ENCODE measurements around the gene LINS1. TPM values are rescaled to one million over a fixed set of nuclear protein-coding genes. Genes with fewer than 3 reads are reported as not detected.

LINS1 gene
- total RNA-seq, 6 experiments from 2014 or later, result 4.5 to 8.6 (median 5.1) TPM

DNA sequence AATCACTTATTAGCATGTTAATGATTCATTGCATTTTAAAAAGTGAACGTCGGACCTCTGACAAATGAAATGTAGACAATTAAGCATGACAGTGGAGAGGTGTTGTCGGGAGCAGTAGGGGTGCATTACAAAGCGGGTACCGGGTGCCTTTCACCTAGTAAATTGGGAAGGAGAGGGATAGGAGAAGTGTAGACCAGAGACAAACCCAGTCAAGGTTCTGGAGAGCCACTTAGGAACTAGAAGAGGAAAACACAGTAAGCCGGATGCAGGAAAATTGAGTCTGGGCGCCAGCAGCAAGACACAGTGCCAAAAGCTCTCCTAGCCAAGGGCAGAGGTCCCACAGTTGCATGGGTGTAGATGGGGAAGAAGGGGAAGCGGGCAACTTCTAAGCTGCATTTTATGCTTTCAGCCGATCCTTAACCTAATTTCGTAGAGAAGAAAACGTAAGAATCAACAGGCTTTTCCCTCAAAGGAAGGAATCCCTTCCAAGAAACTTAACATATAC is 70.1 kb downstream of the LINS1 start:
- Histone ChIP-seq H3K9me3 (no peaks in the 10 kb centered on the region), H3K27me3 (no peaks in the 10 kb centered on the region), H3K4me3 (no peak overlapping the region), H3K4me1 (no peaks in the 10 kb centered on the region), H3K36me3 (no peaks in the 10 kb centered on the region), H3K27ac (no peak overlapping the region)
- DNase-seq, result no peak
- 64% methylated on average over 11 of the region's 11 CpGs for WGBS (ENCODE audit: insufficient coverage, low coverage, low lambda C conversion rate, missing lambda C conversion rate)
- TF ChIP-seq POLR2A (IDR thresholded peaks at IDR 0.05) (no peak), CTCF (IDR thresholded peaks at IDR 0.05) (no peak)
- intact Hi-C loops (cut with DNase I), result no loop called here
- ATAC-seq, result no peak

DNA sequence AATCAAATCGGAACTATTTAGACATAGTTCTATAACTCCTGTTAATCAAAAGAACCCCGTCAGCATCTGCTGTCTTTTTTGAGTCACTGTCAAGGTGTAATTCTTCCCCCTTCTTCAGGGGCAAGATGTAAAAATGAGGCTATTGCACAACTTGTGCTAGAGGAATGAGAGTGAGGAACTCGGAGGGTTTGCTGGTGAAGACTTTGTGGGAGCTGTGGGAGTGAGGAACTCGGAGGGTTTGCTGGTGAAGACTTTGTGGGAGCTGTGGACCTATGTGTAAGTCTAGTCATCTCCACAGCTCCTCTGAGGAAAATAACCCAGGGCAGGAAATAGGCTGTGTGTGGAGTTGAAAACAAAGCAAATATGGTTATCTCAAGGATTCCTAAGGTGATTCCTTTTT is 70.8 kb downstream of the LINS1 start:
- 68% methylated on average over 4 of the region's 4 CpGs for WGBS (ENCODE audit: insufficient coverage, low coverage, low lambda C conversion rate, missing lambda C conversion rate)
- no peak for TF ChIP-seq CTCF (IDR thresholded peaks at IDR 0.05)
- no peak for TF ChIP-seq POLR2A (IDR thresholded peaks at IDR 0.05)
- Histone ChIP-seq H3K36me3 (no peaks in the 10 kb centered on the region), H3K9me3 (no peaks in the 10 kb centered on the region), H3K27ac (no peak overlapping the region), H3K4me1 (no peaks in the 10 kb centered on the region), H3K4me3 (no peak overlapping the region), H3K27me3 (no peaks in the 10 kb centered on the region)
- ATAC-seq (no peak), DNase-seq (no peak)
- intact Hi-C loops (cut with DNase I), result no loop called here

DNA sequence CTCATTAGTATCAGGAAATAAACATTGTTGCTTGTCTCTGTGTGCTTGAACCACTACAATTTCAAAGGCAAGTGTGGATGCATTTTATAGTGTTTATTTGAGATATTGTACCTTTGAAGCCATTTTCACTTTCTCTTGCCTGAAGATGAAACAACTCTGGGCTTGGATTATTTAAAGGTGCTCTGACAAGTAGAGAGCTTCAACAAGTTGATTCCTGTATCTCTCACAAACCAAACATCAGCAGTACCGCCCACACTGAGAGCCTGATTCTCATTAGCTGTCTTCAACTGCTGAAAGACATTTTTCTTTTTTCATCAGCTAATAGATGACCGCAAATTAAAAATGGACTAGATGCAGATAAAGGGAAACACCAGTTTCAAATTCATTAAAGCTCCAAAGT is 72.4 kb downstream of the LINS1 start:
- Histone ChIP-seq H3K27me3 (no peaks in the 10 kb centered on the region), H3K9me3 (no peaks in the 10 kb centered on the region), H3K27ac (no peak overlapping the region), H3K36me3 (no peaks in the 10 kb centered on the region), H3K4me3 (no peak overlapping the region), H3K4me1 (peaks cover 0 to 12% (median 2%) of the 10 kb centered on the region in 4 donors)
- ATAC-seq (no peak), DNase-seq (no peak)
- intact Hi-C loops (cut with DNase I), result no loop called here
- no peak for TF ChIP-seq POLR2A (IDR thresholded peaks at IDR 0.05)
- 88% methylated on average over 2 of the region's 2 CpGs for WGBS (ENCODE audit: insufficient coverage, low coverage, low lambda C conversion rate, missing lambda C conversion rate)

DNA sequence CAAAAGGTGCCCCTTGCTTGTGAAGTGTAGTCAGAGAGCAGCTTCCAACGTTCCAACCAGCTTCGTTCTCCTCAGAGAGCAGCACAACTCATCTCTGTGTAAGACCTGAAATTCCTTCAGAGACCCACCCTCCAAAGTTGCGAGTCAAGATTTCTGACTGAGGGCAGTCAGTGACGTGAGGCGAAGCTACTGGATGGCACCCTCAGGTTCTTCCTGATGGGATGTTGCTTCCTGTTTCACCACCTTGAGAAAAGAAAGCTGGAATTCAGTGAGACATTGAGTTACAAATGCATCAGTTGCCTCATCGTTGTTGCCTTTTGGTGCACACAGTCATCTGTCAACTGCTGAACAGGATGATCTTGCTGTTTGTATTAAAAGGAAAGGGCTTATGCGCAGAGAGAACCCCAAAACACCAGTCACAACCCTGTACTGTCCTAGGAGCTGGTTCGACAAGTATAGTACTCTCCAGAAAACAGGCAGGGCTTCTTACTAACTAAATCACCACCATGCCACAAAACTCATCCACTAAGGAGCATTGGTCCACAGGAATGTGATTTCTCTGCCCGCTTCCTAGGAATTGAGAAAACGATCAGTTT is 73.1 kb downstream of the LINS1 start, which contains the start of gene CERS3:
CERS3 (minus strand) TSS at position 118 of the 596 bp plus-strand sequence. CDS start 27,101 bp downstream, outside the sequence.
- Histone ChIP-seq H3K27me3 (no peaks in the 10 kb centered on the region), H3K4me3 (no peak within 1 kb of the TSS), H3K4me1 (peaks cover 0 to 12% (median 2%) of the 10 kb centered on the region in 4 donors), H3K9me3 (no peaks in the 10 kb centered on the region), H3K36me3 (no peaks in the 10 kb centered on the region), H3K27ac (no peak within 1 kb of the TSS)
- TF ChIP-seq POLR2A (IDR thresholded peaks at IDR 0.05) (no peak), CTCF (IDR thresholded peaks at IDR 0.05) (no peak)
- intact Hi-C loops (cut with DNase I), result no loop called here
- no peak for ATAC-seq
- DNase-seq, result no peak
- 74% methylated on average over 9 of the region's 10 CpGs for WGBS (ENCODE audit: insufficient coverage, low coverage, low lambda C conversion rate, missing lambda C conversion rate)

DNA sequence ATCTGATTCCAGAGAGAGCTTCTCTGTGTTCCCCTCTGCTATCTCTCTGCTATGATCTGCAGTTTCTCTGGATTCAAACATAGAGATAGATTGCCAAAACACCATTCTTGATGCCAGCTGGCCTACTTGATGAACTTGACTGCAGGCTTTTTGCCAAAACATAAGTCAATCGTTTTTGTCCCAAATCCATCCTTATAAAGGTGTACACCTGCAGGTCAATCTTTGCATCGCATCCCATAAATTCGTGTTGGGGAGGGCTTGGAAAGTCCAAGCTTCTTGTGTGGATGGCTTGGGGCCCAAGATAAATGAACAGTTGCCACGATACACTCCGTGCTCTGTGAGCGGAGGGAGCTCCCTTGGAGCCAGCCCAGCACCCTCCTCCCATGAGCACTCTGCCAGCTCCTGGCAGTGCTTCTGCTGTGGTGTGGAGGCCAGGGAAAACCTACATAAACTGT is 75.9 kb downstream of the LINS1 start:
- DNase-seq (peak; percentile 69 to 90 (median 90)), ATAC-seq (peak; percentile 97 to 98 (median 98))
- H3K27ac ChIP-seq, result peak overlapping the region in 2 of 3 donors; percentile 38 to 52
- H3K4me3 ChIP-seq, result no peak overlapping the region
- no peaks in the 10 kb centered on the region for H3K27me3 ChIP-seq
- no peaks in the 10 kb centered on the region for H3K36me3 ChIP-seq
- 20% methylated on average over 4 of the region's 6 CpGs for WGBS (ENCODE audit: insufficient coverage, low coverage, low lambda C conversion rate, missing lambda C conversion rate)
- TF ChIP-seq POLR2A (IDR thresholded peaks at IDR 0.05), result no peak
- TF ChIP-seq CTCF (IDR thresholded peaks at IDR 0.05), result peak in 2 of 4 donors; percentile 12 to 20
- no peaks in the 10 kb centered on the region for H3K9me3 ChIP-seq
- intact Hi-C loops (cut with DNase I), result no loop called here
- peaks cover 0 to 12% (median 2%) of the 10 kb centered on the region in 4 donors for H3K4me1 ChIP-seq
